Fibroblast of mammary gland (primary cell): Measurements from ENCODE around the gene CWC22.

Experiments
- DNase-seq: peaks from one replicate; pipeline ENCODE4 v3.0.0-alpha.2; 2010; ENCODE audit warnings: low read depth
- H3K4me3 ChIP-seq: 2 replicates; pipeline ENCODE4 v1.5.1; 2011; ENCODE audit warnings: low read depth, mild to moderate bottlenecking, low read length, moderate library complexity; ENCODE audit not compliant: control insufficient read depth
- CTCF ChIP-seq: conservative IDR thresholded peaks from 2 replicates; pipeline ENCODE4 v1.5.1; 2011; ENCODE audit warnings: low read depth, low read length, inconsistent platforms; ENCODE audit not compliant: control insufficient read depth, insufficient read depth

CWC22 gene

GRCh38 chr2:179995741-179996515 lies 11.2 kb downstream of the CWC22 start:
- no peak for TF ChIP-seq CTCF
- no peak overlapping the region for H3K4me3 ChIP-seq
- DNase-seq = no peak

GRCh38 chr2:179991344-179991743 lies 15.8 kb downstream of the CWC22 start:
- no peak overlapping the region for H3K4me3 ChIP-seq
- DNase-seq = peak; percentile 24
- TF ChIP-seq CTCF = peak; percentile 16

- TF ChIP-seq CTCF = no peak
- no peak for DNase-seq
- no peak overlapping the region for H3K4me3 ChIP-seq
Observed at GRCh38 chr2:179990676-179991317, 16.3 kb downstream of the CWC22 start.

- no peak for TF ChIP-seq CTCF
- no peak overlapping the region for H3K4me3 ChIP-seq
- no peak for DNase-seq
Observed at GRCh38 chr2:179987916-179988315, 19.2 kb downstream of the CWC22 start.

- no peak for DNase-seq
- no peak for TF ChIP-seq CTCF
- H3K4me3 ChIP-seq = no peak overlapping the region
Observed at GRCh38 chr2:179985163-179985820, 21.8 kb downstream of the CWC22 start.

- no peak for TF ChIP-seq CTCF
- H3K4me3 ChIP-seq = no peak overlapping the region
- DNase-seq = no peak
Observed at GRCh38 chr2:179983250-179983932, 23.7 kb downstream of the CWC22 start.
